H1 (cell line): ENCODE results near the gene KRTAP10-4. TPM values are rescaled to one million over a fixed set of nuclear protein-coding genes. Genes with fewer than 3 reads are reported as not detected.

Experiments used
- ATF3 ChIP-seq: IDR thresholded peaks from 2 replicates; pipeline ENCODE4 v1.6.1; 2011; ENCODE audit warnings: low read depth, mild to moderate bottlenecking, low read length; ENCODE audit not compliant: insufficient read depth
- EGR1 ChIP-seq: IDR thresholded peaks from 2 replicates; pipeline ENCODE4 v1.6.1; 2011; ENCODE audit warnings: low read depth, low read length, borderline replicate concordance
- NRF1 ChIP-seq: IDR thresholded peaks from 2 replicates; pipeline ENCODE4 v1.6.1; 2011; ENCODE audit warnings: mild to moderate bottlenecking, low read depth, low read length, improper control_type of control experiment
- RBBP5 ChIP-seq: IDR thresholded peaks from 2 replicates; pipeline ENCODE4 v1.7.1; 2012; ENCODE audit warnings: low read depth, mild to moderate bottlenecking, inconsistent platforms, low read length, moderate library complexity, borderline replicate concordance
- TAF7 ChIP-seq: optimal IDR thresholded peaks from 2 replicates; pipeline ENCODE3; 2011; ENCODE audit warnings: low read depth, mild to moderate bottlenecking, inconsistent platforms, low read length, moderate library complexity, borderline replicate concordance
- polyA plus RNA-seq, 7 experiments: library from polyadenylated mRNA; depleted of rRNA in 3 of 7; stranded (reverse) in 5 of 7; unstranded in 2 of 7; fragments of >200 nt in 5 of 7; fragments of 200-250 nt in 2 of 7; gene quantifications; 1 replicate in 5 of 7; 2 replicates in 1 of 7; 4 replicates in 1 of 7; pipeline versions ENCODE4 v1.2.1 to v1.2.3, GENCODE V29; 2011 to 2013; ENCODE audit warnings: missing spikeins in 2 of 7, mixed read lengths in 2 of 7
- total RNA-seq: library from RNA; stranded (reverse); fragmentation: NEBNext Ultra II Directional; extraction: Animal tissue kit (Norgen Biotek cat#: 25700); gene quantifications from 2 replicates; pipeline ENCODE4 v1.2.1, GENCODE V29; 2021

The KRTAP10-4 gene
- total and polyA plus RNA-seq, 2 of the 8 experiments (the other 6 are each of a cell fraction or from before 2014, with no cell fraction given) = not detected

- TF ChIP-seq ATF3 (no peak), TAF7 (no peak), NRF1 (no peak), RBBP5 (no peak), EGR1 (no peak)
Measured at GRCh38 chr21:44616591-44616926, 43.0 kb downstream of the KRTAP10-4 start (continued).
